Renal cortex interstitium (tissue), 11 donors: ENCODE measurements around the gene SAMD15. TPM values are rescaled to one million over a fixed set of nuclear protein-coding genes. Genes with fewer than 3 reads are reported as not detected.
"Not testable (repeated sequence)": the region's sequence is repeated elsewhere in the genome, so short reads cannot be mapped to it uniquely, and the experiment has no call there.

Experiments
- DNase-seq, 11 donors: peaks; one replicate each; pipeline ENCODE4 v3.0.0-alpha.2; 2013; ENCODE audit warnings: low read depth in 9 of 11, low spot score in 4 of 11; ENCODE audit errors: extremely low read depth in 1 of 11
- polyA plus RNA-seq, 3 donors: library from polyadenylated mRNA; unstranded; fragments of 120-200 nt; gene quantifications; one replicate each; pipeline ENCODE4 v1.2.1, GENCODE V29; 2013; ENCODE audit not compliant: insufficient read length in 3 of 3

The SAMD15 gene
- polyA plus RNA-seq, 3 donors: 7.6 to 10.3 (median 9.0) TPM

- DNase-seq: no peak
Measured at GRCh38 chr14:77369285-77369684, 7.9 kb upstream of the SAMD15 start.

GRCh38 chr14:77372304-77372841 lies 4.8 kb upstream of the SAMD15 start:
- DNase-seq: peak in 2 of 11 donors; percentile 15 to 23

- DNase-seq: no peak
Measured at GRCh38 chr14:77375164-77375950, 1.8 kb upstream of the SAMD15 start.

- peak in 1 of 11 donors; percentile 11 for DNase-seq
Measured at GRCh38 chr14:77375973-77376770, 1.0 kb upstream of the SAMD15 start.

GRCh38 chr14:77377502-77377844 lies 294 bp downstream of the SAMD15 start:
- no peak for DNase-seq

- DNase-seq: no peak
Measured at GRCh38 chr14:77378701-77379100, 1.5 kb downstream of the SAMD15 start.

GRCh38 chr14:77390188-77390587 lies 13.0 kb downstream of the SAMD15 start:
- no peak for DNase-seq

GRCh38 chr14:77400216-77400615 lies 23.0 kb downstream of the SAMD15 start:
- no peak for DNase-seq

GRCh38 chr14:77403768-77404167 lies 26.6 kb downstream of the SAMD15 start:
- no peak for DNase-seq

GRCh38 chr14:77406086-77406485 lies 28.9 kb downstream of the SAMD15 start:
- no peak for DNase-seq

GRCh38 chr14:77406718-77407117 lies 29.5 kb downstream of the SAMD15 start:
- DNase-seq: no peak

GRCh38 chr14:77407158-77407557 lies 30.0 kb downstream of the SAMD15 start:
- DNase-seq: no peak

- no peak for DNase-seq
Measured at GRCh38 chr14:77409131-77409533, 32.0 kb downstream of the SAMD15 start.

GRCh38 chr14:77415403-77416030 lies 38.3 kb downstream of the SAMD15 start:
- not testable (repeated sequence) for DNase-seq

- not testable (repeated sequence) for DNase-seq
Measured at GRCh38 chr14:77416098-77416497, 38.9 kb downstream of the SAMD15 start.

GRCh38 chr14:77416836-77417235 lies 39.7 kb downstream of the SAMD15 start:
- no peak for DNase-seq

GRCh38 chr14:77421201-77421600 lies 44.0 kb downstream of the SAMD15 start:
- no peak for DNase-seq

GRCh38 chr14:77423423-77423822 lies 46.2 kb downstream of the SAMD15 start, which contains the start of gene NOXRED1:
TSS of gene NOXRED1 (minus strand) at chr14:77423523. CDS start at chr14:77422889, 634 bp downstream.
- DNase-seq: no peak

GRCh38 chr14:77424862-77425261 lies 47.7 kb downstream of the SAMD15 start:
- DNase-seq: no peak

- no peak for DNase-seq
Measured at GRCh38 chr14:77426396-77426795, 49.2 kb downstream of the SAMD15 start.
